KOPT-K1 (cell line): Measurements from ENCODE around the gene AP2B1.

Experiments
- H3K27ac ChIP-seq: fragments of 200-600 bp; sonication (generic); 2 replicates; pipeline ENCODE4 v1.5.1; 2016; ENCODE audit warnings: antibody characterized with exemption, mild to moderate bottlenecking, low read depth, low read length; ENCODE audit not compliant: poor library complexity, severe bottlenecking
- H3K36me3 ChIP-seq: fragments of 200-600 bp; sonication (generic); 2 replicates; pipeline ENCODE4 v1.5.1; 2017; ENCODE audit warnings: antibody characterized with exemption, mild to moderate bottlenecking, low read length, moderate library complexity; ENCODE audit not compliant: insufficient read depth
- H3K9me3 ChIP-seq: fragments of 200-600 bp; sonication (generic); 2 replicates; pipeline ENCODE4 v1.5.1; 2017; ENCODE audit warnings: antibody characterized with exemption, low read length, mild to moderate bottlenecking; ENCODE audit not compliant: insufficient read depth, poor library complexity, severe bottlenecking

The AP2B1 gene

DNA sequence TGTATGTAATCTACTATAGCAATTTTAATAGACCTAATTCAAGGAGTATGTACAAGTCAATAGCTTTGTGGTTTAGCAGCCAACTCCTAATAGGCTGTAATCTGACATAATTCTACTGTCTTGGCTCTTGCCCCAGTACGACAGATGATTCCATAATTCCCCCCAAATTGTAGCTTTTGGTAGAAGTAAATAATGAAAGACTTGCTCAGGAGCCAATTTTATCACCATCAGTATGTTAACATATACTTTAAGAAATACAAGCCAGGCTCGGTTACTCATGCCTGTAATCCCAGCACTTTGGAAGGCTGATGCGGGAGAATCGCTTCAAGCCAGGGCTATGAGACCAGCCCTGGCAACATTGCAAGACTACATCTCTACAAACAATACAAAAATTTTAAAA, 53.9 kb downstream of the AP2B1 start:
- peaks cover 95% of the 10 kb centered on the region for H3K36me3 ChIP-seq
- H3K9me3 ChIP-seq, result no peaks in the 10 kb centered on the region
- no peak overlapping the region for H3K27ac ChIP-seq

DNA sequence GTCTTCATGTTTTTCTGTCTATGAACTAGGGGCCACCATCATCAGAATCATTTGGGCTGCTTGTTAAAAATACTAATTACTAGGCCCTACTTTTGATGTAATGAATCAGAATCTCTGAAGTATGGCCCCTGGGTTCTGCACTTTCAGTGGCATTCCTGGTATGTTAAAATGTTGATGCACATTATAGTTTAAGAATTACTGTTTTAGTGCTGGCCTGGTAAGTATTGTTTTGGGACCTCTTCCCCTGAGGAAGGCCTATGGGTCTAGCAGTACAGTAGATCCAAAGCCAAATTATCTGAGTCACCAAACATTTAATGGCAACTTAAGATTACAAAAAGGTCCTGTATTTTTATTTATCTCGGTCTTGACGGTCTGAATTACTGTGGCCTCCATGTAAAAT, 58.8 kb downstream of the AP2B1 start:
- H3K36me3 ChIP-seq, result peaks cover 65% of the 10 kb centered on the region
- H3K27ac ChIP-seq, result no peak overlapping the region
- H3K9me3 ChIP-seq, result no peaks in the 10 kb centered on the region

- H3K27ac ChIP-seq, result no peak overlapping the region
- H3K36me3 ChIP-seq, result peaks cover 59% of the 10 kb centered on the region
- H3K9me3 ChIP-seq, result no peaks in the 10 kb centered on the region
Observed at GRCh38 chr17:35651467-35651866, 64.3 kb downstream of the AP2B1 start.

DNA sequence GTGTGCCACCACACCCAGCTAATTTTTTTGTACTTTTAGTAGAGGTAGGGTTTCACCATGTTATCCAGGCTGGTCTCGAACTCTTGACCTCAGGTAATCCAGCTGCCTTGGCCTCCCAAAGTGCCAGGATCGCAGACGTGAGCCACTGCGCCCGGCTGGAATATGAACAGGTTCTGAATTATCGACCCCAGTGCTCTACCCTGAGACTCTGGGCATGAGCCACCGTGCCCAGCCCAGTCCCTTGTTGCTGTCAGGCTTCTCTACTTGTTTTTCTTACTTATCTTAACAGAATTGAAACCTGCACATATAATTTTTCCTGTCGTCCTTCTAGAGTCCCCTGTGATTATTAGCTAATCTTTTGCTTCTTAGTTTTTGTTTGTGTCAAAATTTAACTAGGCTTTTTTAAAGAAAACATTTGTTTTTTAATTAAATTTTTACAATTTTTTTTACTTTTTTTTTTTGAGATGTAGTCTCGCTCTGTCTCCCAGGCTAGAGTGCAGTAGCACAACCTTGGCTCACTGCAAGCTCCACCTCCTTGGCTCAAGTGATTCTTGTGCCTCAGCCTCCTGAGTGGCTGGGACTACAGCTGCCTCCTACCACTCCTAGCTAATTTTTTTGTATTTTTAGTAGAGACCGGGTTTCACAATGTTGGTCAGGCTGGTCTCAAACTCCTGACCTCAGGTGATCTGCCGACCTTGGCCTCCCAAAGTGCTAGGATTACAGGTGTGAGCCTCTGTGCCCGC, 66.7 kb downstream of the AP2B1 start:
- peaks cover 67% of the 10 kb centered on the region for H3K36me3 ChIP-seq

GRCh38 chr17:35655303-35655702, 68.2 kb downstream of the AP2B1 start:
- peaks cover 78% of the 10 kb centered on the region for H3K36me3 ChIP-seq

More for the DNA sequence above, 66.7 kb downstream of the AP2B1 start:
- H3K9me3 ChIP-seq, result no peaks in the 10 kb centered on the region
- H3K27ac ChIP-seq, result no peak overlapping the region

GRCh38 chr17:35660902-35661301, 73.8 kb downstream of the AP2B1 start:
- Histone ChIP-seq H3K9me3 (no peaks in the 10 kb centered on the region), H3K27ac (no peak overlapping the region), H3K36me3 (peaks cover 56% of the 10 kb centered on the region)

More at GRCh38 chr17:35655303-35655702, 68.2 kb downstream of the AP2B1 start:
- no peak overlapping the region for H3K27ac ChIP-seq
- no peaks in the 10 kb centered on the region for H3K9me3 ChIP-seq

DNA sequence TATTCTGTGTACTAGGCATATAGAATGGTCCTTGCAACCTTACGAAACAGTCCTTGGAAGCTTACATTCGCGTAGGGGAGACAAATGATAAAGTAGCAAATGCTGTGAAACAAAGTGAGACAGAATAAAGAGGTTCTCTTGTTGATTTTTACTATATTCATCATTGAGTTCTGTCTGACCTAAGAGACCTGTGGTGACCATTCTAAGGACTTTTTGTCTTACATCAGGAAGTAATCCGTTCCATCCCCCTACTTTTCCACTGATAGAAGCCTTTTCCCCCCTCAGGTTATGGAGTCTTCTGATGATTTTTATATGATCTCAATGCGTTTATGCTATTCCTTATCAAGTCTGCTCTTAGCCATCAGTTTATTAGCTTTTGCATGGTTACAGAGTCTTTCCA, 77.6 kb downstream of the AP2B1 start:
- Histone ChIP-seq H3K9me3 (no peaks in the 10 kb centered on the region), H3K27ac (no peak overlapping the region), H3K36me3 (peaks cover 45% of the 10 kb centered on the region)

- no peaks in the 10 kb centered on the region for H3K9me3 ChIP-seq
- no peak overlapping the region for H3K27ac ChIP-seq
- peaks cover 48% of the 10 kb centered on the region for H3K36me3 ChIP-seq
Observed at GRCh38 chr17:35665662-35666061, 78.5 kb downstream of the AP2B1 start.

DNA sequence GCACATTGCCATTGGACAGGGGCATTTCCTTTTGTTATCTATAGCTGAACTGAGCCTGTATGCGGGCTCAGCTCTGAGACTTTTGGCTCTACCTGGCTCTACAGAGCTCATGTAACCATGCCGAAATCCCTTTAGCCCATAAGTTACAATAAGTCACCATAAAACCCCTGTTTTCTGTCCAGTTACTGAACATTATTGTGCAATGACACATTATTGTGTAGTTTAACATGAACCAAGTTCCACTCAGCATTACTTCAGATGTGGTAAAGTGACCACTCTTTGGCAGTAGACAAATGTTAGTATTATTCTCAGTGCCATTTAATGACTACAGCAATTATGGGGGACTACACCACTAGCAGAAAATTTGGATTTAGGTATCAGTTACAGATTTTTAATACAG, 78.9 kb downstream of the AP2B1 start:
- Histone ChIP-seq H3K27ac (no peak overlapping the region), H3K9me3 (no peaks in the 10 kb centered on the region), H3K36me3 (peaks cover 53% of the 10 kb centered on the region)

- H3K9me3 ChIP-seq, result no peaks in the 10 kb centered on the region
- H3K27ac ChIP-seq, result no peak overlapping the region
- H3K36me3 ChIP-seq, result peaks cover 62% of the 10 kb centered on the region
Observed at GRCh38 chr17:35666967-35667532, 79.9 kb downstream of the AP2B1 start.

DNA sequence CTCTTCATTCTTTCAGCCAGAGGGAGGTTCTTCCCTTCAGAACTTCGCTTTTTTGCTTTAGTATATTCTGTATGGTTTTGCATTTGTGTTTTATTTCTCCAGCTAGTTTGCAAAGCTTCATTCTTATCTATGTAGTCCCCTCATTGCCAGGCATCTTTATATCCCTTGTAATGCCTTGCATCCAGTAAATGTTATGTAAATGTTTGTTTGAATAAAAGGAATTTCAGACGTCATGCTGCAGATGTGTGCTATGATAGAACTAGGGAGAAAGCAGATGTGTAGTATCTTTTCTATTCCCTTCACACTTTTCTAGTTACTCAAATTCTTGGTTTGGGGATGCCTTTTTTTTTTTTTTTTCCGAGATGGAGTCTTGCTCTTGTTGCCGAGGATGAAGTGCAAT, 81.7 kb downstream of the AP2B1 start:
- Histone ChIP-seq H3K27ac (no peak overlapping the region), H3K36me3 (peaks cover 67% of the 10 kb centered on the region), H3K9me3 (no peaks in the 10 kb centered on the region)

DNA sequence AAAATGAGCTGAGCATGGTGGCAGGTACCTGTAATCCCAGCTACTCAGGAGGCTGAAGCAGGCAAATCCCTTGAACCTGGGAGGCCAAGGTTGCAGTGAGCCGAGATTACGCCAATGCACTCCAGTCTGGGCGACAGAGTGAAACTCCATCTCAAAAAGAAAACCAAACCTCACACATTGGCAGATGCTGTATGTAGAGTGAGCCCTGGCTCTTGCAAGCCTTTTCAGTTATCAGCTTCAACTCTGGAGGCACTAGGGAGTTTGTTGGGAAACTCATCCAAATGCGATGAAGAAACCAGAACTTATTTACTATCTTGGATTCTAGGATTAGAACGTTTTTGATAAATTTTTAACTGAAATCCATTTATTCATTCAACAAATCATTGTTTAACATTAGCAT, 87.4 kb downstream of the AP2B1 start:
- no peaks in the 10 kb centered on the region for H3K9me3 ChIP-seq
- H3K36me3 ChIP-seq, result peaks cover 70% of the 10 kb centered on the region
- H3K27ac ChIP-seq, result no peak overlapping the region

- H3K36me3 ChIP-seq, result peaks cover 70% of the 10 kb centered on the region
- H3K9me3 ChIP-seq, result no peaks in the 10 kb centered on the region
- no peak overlapping the region for H3K27ac ChIP-seq
Observed at GRCh38 chr17:35676441-35676840, 89.3 kb downstream of the AP2B1 start.

DNA sequence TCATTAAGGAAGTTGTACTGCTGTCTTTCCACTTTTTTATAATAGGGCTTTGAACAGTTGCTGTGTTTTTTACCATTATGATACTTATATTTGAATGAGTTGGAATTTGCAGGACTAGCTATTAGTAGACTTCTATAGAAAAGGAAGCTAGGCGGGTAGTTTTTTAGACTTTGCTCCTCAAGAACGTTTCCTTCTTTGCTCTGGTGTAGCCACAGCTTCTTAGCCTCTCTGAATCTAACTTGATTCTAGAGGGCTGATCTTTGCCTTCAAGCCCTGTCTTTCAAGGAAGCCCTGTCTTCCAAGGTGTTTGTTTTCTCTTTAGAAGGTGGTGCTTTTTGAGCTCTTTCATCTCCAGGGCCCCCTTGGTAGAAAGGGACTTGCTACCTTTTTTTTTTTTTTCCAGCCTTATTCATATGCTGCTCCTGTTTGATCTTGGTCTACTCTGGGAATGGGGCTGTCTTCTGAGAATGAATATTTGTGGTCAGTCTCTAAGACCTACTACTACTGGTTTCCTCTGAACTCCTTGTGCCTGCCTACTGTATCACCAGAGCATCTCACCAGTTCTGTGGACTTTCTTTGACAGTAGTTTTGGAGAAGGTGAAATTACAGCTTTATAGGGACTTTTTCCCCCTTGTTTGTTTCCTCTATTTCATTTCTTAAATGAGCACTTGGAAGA, 92.0 kb downstream of the AP2B1 start:
- H3K9me3 ChIP-seq, result no peaks in the 10 kb centered on the region
- H3K27ac ChIP-seq, result no peak overlapping the region
- H3K36me3 ChIP-seq, result peaks cover 69% of the 10 kb centered on the region

DNA sequence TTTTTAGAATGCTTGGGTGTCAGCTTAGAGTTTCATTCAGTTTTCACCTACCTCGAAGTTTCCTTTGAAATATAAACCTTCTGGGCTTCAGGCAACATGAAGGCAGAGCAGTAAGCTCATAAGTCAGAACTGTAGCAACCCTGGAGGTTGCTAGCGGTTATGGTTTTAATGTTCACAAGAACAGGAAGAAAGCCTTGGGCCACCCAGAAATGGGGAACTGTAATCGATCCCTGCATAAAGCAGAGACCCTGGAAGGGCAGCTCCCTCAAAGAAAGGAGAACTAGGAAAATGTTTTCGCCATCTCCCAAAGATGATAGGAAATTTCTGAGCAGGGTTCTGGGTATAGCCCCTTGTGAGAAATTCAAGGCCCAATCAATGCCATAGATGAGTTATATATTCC, 96.5 kb downstream of the AP2B1 start:
- Histone ChIP-seq H3K9me3 (no peaks in the 10 kb centered on the region), H3K27ac (no peak overlapping the region), H3K36me3 (peaks cover 69% of the 10 kb centered on the region)
